ENCODE results near the gene EXOSC3.

DNA sequence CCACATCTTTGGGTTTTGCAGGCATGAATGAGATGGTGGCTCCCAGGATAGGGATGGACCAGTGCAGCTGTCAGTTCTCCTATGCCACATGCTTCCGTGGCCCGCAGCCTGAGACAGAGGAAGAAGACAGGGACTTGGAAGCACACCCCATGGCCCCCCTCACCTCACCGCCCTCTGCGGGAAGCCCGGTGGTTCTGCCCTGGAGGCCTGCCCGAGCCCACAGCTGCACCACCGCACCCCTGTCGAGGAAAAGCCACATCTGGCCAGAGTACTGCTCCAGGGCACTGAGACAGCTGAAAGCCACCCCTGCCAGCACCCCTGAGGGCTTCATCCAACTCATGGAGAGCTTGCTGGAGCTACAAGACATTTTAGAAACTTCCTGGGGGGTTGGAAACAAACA lies 38.9 kb downstream of the EXOSC3 start:
- TF ChIP-seq ILF3 (IDR thresholded peaks at IDR 0.05; ENCODE audit: borderline replicate concordance) (no peak), SMAD3 (CRISPR knock-in tag; conservative IDR thresholded peaks at IDR 0.05) (no peak), MXI1 (IDR thresholded peaks at IDR 0.05; ENCODE audit: low read depth, low read length) (no peak), POLR2A (conservative IDR thresholded peaks at IDR 0.05) (no peak), ZNF431 (CRISPR knock-in tag; IDR thresholded peaks at IDR 0.05) (no peak), NRF1 (conservative IDR thresholded peaks at IDR 0.05 in 1 of 2, IDR thresholded peaks at IDR 0.05 in 1 of 2) (no peak), GABPA (tag; conservative IDR thresholded peaks at IDR 0.05; ENCODE audit: low read depth) (no peak), HDAC8 (tag; IDR thresholded peaks at IDR 0.05) (no peak), SRF (CRISPR knock-in tag; IDR thresholded peaks at IDR 0.05) (no peak), SMC3 (conservative IDR thresholded peaks at IDR 0.05; ENCODE audit: insufficient read depth, low read depth, low read length) (no peak), YY1 (IDR thresholded peaks at IDR 0.05; ENCODE audit: borderline replicate concordance in 1 of 3, control insufficient read depth in 1 of 3, extremely low read depth in 1 of 3, insufficient read depth in 3 of 3, insufficient read length in 1 of 3, insufficient replicate concordance in 2 of 3, low read depth in 1 of 3, low read length in 2 of 3) (no peak)
- TF ChIP-seq, protein P1, sequence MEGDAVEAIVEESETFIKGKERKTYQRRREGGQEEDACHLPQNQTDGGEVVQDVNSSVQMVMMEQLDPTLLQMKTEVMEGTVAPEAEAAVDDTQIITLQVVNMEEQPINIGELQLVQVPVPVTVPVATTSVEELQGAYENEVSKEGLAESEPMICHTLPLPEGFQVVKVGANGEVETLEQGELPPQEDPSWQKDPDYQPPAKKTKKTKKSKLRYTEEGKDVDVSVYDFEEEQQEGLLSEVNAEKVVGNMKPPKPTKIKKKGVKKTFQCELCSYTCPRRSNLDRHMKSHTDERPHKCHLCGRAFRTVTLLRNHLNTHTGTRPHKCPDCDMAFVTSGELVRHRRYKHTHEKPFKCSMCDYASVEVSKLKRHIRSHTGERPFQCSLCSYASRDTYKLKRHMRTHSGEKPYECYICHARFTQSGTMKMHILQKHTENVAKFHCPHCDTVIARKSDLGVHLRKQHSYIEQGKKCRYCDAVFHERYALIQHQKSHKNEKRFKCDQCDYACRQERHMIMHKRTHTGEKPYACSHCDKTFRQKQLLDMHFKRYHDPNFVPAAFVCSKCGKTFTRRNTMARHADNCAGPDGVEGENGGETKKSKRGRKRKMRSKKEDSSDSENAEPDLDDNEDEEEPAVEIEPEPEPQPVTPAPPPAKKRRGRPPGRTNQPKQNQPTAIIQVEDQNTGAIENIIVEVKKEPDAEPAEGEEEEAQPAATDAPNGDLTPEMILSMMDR (IDR thresholded peaks at IDR 0.05 in 2 of 3, conservative IDR thresholded peaks at IDR 0.05 in 1 of 3; ENCODE audit: insufficient read depth in 2 of 3, low read depth in 1 of 3, low read length in 3 of 3), result no peak

All from K562 (cell line).